Measurements from ENCODE around the gene POLR3B.

The POLR3B gene

DNA sequence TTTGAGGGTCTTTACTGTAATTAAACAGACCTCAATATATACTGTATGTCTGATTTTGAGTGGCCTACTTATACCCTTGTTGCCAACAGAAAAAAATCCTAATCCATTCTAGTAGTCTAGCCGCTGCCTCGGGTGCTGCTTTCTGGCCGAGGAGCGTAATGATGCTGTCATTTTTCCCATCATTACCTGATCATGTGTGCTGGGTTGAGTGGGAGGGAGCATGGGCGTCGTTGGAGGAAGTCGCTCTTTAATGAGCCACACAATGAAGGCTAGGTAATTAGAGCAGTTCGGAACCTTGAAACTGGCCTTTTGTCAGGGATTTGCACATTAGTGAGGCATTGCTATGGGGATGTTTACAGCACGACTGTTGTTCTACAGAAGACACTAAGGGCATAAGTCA is 149.1 kb downstream of the POLR3B start:
- in situ Hi-C loops (cut with MboI; ENCODE audit: low sequenced_read_pairs, unreplicated experiment): no loop called here
- TF ChIP-seq, protein P1, sequence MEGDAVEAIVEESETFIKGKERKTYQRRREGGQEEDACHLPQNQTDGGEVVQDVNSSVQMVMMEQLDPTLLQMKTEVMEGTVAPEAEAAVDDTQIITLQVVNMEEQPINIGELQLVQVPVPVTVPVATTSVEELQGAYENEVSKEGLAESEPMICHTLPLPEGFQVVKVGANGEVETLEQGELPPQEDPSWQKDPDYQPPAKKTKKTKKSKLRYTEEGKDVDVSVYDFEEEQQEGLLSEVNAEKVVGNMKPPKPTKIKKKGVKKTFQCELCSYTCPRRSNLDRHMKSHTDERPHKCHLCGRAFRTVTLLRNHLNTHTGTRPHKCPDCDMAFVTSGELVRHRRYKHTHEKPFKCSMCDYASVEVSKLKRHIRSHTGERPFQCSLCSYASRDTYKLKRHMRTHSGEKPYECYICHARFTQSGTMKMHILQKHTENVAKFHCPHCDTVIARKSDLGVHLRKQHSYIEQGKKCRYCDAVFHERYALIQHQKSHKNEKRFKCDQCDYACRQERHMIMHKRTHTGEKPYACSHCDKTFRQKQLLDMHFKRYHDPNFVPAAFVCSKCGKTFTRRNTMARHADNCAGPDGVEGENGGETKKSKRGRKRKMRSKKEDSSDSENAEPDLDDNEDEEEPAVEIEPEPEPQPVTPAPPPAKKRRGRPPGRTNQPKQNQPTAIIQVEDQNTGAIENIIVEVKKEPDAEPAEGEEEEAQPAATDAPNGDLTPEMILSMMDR (IDR thresholded peaks at IDR 0.05; ENCODE audit: borderline replicate concordance, control extremely low read depth, extremely low read depth, insufficient read depth, missing control alignments): no peak
- no peak for DNase-seq (ENCODE audit: low spot score)

DNA sequence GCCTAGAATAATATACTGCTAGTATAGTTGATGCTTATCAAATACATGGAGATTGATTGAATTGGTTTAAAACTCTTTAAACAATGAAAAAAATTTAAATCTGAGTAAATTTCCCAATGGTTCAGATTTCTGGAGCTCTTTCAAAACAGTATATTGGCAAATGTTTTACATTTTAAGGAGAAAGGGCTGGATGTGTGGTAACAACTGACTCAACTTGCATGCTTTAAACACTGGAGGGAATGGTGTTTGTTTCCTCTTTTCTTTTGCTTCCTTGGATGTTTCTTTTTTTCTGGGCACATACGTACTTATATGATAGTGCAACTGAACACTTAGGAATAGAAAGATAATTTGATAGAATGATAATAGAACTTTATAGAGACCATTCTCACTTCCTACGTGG is 151.4 kb downstream of the POLR3B start:
- no peak for DNase-seq (ENCODE audit: low spot score)
- TF ChIP-seq, protein P1 (IDR thresholded peaks at IDR 0.05; ENCODE audit: borderline replicate concordance, control extremely low read depth, extremely low read depth, insufficient read depth, missing control alignments): no peak
- in situ Hi-C loops (cut with MboI; ENCODE audit: low sequenced_read_pairs, unreplicated experiment): no loop called here

DNA sequence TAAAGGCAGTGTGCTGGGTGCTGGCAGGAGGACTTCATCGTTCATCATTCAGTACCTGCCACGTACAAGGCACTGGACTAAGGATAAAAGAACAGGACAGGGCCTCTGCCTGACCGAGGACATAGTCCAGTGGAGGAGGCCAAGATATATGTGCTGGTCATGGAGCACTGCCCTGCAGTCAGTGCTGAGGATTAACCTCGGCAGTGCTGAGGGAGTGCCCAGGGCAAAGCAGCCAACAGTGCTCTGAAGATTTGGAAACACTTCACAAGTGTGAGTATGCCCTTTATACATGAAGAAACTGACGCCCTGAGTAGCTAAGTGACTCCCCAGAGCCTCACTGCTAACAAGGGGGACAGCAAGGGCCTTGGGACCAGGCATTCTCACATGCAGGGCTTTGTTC is 153.8 kb downstream of the POLR3B start:
- TF ChIP-seq, protein P1 (IDR thresholded peaks at IDR 0.05; ENCODE audit: borderline replicate concordance, control extremely low read depth, extremely low read depth, insufficient read depth, missing control alignments): no peak
- in situ Hi-C loops (cut with MboI; ENCODE audit: low sequenced_read_pairs, unreplicated experiment): no loop called here
- DNase-seq (ENCODE audit: low spot score): no peak

DNA sequence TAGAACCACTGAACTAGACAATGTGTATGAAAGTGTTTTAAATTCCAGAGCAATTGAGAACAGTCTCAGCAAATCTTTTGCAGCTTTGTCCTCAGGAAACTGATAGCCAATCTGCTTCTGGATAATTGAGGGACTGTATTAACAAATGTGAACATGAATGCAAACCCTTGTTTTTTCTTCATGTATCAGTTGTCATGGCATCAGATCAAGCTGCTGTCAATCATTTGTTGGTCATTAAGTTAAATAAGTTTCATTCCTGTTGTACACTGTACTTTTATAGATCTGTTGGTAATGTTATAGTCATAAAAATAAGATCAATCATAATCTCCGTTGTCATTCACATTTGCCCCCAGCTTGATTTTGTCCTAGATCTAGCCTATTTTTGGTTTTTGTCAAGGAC is 159.8 kb downstream of the POLR3B start:
- in situ Hi-C loops (cut with MboI; ENCODE audit: low sequenced_read_pairs, unreplicated experiment): no loop called here
- TF ChIP-seq, protein P1 (IDR thresholded peaks at IDR 0.05; ENCODE audit: borderline replicate concordance, control extremely low read depth, extremely low read depth, insufficient read depth, missing control alignments): no peak
- DNase-seq (ENCODE audit: low spot score): no peak

DNA sequence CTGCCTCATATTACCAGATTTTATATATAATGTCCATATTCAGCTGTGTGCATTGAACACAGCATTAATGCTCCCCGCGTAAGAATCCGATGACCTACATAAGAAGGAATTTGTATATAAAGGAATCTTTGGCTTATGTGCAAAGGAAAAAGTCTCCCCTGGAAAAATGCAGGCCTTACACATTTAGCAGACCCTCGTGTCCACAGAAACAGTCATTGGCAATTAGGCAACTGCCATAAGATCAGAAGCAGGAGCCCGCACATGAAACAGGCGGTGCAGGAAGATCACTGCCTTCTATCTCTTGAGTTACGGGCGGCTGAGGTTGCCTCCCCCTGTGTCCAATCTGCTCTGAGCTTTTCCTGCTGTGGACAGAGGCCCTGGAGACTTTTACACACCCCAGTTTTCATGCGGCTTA is 162.1 kb downstream of the POLR3B start:
- TF ChIP-seq, protein P1 (IDR thresholded peaks at IDR 0.05; ENCODE audit: borderline replicate concordance, control extremely low read depth, extremely low read depth, insufficient read depth, missing control alignments): no peak
- no peak for DNase-seq (ENCODE audit: low spot score)
- in situ Hi-C loops (cut with MboI; ENCODE audit: low sequenced_read_pairs, unreplicated experiment): no loop called here

DNA sequence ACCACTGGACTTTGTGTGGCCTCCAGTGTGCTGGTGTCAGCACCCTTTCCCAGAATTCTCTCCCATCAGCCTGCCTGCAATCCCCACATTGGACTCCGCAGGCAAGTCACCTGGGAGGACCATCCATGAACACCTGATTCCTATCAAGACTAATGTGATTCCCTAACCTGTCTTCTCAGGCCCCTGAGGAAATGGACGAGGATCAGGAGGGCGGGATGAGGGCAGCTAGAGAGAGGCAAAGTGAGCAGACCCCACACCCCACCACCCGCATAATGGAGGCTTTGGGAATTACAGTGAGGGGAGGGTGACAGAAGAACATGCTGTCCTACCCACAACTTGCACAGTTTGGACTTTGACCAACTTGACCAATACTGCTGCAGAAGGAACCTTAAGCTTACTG is 164.4 kb downstream of the POLR3B start:
- TF ChIP-seq, protein P1 (IDR thresholded peaks at IDR 0.05; ENCODE audit: borderline replicate concordance, control extremely low read depth, extremely low read depth, insufficient read depth, missing control alignments): no peak
- no peak for DNase-seq (ENCODE audit: low spot score)
- in situ Hi-C loops (cut with MboI; ENCODE audit: low sequenced_read_pairs, unreplicated experiment): no loop called here

DNA sequence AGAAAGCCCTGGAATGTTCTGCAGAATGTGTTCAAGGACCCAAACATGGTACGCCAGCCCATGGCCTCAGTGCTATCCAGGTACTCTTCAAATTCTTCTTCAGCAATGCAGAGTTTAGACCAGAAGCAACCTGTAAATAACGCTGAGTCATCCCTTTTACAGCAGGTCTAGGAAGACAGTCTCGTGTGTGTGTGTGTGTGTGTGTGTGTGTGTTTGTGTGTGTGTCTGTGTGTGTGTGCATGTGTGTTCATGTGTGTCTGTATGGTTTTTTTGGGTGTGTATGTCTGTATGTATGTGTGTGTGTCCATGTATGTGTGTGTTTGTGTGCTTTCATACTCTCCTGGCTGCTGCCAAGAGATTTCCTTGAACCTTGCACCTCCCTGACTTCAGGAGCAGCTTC is 165.2 kb downstream of the POLR3B start:
- in situ Hi-C loops (cut with MboI; ENCODE audit: low sequenced_read_pairs, unreplicated experiment): no loop called here
- DNase-seq (ENCODE audit: low spot score): no peak
- TF ChIP-seq, protein P1 (IDR thresholded peaks at IDR 0.05; ENCODE audit: borderline replicate concordance, control extremely low read depth, extremely low read depth, insufficient read depth, missing control alignments): no peak
